Activated CD4-positive, CD25-positive, alpha-beta regulatory T cell treated with anti-CD3 and anti-CD28 coated beads, Interleukin-2, amount 50 U/mL, for 16 hours (primary cell): Measurements from ENCODE around the gene CCDC197.
A peak's percentile ranks its signal among the peaks of the same experiment; 100 is the strongest.

Experiments used
- DNase-seq: peaks from one replicate; pipeline ENCODE4 v3.0.0-alpha.2; 2020; ENCODE audit warnings: low read depth, low spot score

Gene CCDC197

DNA sequence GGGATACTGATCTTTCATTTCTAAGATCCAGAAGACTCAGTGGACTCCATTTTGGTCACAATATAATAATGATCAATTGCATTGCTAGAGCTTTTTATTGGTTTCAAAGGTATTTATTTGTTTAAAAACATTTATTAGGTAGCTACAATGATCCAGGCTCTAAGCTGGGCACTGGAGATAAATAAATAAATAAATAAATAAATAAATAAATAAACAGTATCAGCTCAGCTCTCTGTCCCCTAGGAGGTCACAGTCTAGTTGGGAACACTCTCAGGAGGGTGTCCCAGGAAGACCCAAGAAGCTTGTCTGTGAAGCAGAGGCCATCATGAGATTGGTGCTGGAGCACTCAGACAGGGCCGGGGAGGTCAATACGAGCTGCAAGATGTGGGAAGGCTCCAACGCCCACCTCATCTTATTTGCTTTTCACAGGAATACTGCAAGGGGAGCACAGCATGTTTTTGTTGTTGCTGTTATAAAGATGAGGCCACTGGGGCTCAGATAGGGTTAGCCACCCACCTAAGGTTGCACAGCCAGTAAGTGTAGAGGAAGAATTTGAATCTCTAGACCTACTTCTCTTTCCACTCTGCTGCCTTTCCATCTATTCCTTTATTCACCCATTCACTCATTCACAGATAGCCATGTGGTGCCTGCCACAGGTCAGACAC is 36.2 kb upstream of the CCDC197 start:
- no peak for DNase-seq

- DNase-seq: no peak
Measured at GRCh38 chr14:93961620-93962019, 35.5 kb upstream of the CCDC197 start.

DNA sequence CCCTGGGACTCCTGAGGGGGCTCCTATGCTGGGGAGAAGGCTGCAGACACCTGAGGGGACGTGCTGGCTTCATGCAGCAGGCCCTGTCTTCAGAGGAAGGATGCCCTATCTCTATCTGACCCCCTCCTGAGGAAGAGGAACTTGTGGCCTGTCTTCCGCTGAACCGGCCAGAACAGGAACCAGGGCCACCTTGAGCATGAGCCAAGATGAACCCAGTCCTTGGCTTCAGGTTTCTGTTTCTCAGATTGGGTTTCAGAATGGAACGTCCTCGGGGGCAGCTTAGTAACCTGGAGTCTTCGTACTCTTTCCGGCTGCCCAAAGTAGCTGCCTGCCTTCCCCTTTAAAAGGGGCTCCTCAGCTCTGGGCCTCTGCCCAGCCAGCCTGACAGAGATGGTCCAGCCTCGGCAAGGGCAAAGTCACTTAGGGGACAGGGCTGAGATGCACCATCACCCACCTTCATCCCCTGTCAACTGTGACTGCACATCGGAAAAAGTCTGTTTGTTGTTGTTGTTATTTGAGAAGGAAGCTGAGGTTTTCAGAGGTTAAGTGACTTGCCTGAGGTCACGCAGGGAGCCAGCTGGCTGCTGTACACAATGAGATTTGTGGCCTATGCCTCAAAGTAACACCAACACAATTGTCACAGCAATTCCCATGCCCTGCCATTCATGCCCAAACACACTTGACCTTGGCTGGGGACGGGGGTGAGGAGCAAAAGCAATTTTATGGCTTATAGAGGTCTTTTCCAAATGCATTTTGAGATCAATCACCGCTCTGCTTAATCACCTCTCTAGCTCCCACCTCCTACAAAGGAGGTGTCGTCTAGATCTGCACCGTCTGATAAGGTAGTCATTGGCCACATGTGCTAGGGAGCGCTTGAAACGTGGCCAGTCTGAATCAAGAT is 34.1 kb upstream of the CCDC197 start:
- DNase-seq: no peak

DNA sequence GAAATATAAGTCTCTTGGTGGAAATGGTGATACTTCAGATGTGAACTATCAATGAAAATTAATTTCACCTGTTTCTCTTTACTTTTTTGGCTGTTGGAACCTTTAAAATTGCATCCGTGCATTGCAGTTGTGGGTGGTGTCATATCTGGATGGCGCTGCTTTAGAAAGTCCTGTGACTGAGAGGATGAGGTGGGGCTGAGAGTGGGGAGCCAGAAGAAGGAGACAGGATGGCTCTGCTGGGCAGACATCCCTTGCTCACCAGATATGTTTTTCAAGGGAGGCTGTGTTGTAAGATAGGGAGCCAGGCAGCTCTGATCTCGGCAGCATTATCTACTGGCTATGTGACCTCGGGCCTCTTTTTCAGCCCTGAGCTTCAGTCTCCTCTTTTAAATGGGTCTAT is 33.4 kb upstream of the CCDC197 start:
- no peak for DNase-seq

GRCh38 chr14:93964281-93964680 is 32.8 kb upstream of the CCDC197 start:
- no peak for DNase-seq

DNA sequence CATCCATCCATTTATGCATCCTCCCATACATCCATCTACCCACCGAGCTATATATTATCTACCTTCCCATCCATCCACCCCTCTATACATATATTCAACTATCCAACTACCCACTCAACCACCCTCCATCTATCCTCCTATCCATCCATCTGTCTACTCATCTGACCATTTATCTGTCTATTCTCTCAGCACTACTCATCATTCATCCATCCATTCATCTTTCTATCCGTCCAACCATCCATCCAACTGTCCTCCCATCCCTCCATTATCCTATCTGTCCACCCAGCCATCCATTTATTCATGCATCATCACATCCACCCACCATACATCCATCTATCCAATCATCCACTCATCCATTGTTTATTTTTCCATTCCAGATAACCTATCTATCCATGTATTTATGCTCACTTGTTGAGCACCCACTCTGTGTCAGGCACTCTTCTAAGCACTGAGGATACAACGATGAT is 32.2 kb upstream of the CCDC197 start:
- DNase-seq: no peak

DNA sequence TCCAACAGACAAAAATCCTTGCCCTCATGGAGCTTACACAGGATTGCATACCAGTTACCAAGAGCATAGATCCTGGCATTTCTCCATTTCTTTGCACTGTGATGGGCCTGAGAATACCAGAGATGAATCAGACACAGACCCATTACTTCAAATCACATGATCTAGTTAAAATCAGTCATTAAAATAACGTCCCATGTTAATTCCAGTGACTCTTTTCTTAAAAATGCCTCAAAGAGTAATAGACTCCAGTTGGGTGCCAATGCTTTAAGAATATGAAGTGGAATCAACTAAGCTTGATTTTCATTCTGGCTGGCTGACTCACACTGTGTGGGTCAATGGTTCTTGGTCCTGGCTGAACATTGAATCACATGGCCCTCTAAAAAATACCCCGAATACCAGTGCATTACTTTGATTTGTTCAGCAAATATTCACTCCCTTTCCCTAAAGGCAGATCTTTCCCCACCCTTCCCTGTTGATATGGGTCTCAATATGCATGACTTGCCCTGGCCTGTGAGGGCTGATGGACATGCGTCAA is 31.7 kb upstream of the CCDC197 start:
- DNase-seq: no peak

DNA sequence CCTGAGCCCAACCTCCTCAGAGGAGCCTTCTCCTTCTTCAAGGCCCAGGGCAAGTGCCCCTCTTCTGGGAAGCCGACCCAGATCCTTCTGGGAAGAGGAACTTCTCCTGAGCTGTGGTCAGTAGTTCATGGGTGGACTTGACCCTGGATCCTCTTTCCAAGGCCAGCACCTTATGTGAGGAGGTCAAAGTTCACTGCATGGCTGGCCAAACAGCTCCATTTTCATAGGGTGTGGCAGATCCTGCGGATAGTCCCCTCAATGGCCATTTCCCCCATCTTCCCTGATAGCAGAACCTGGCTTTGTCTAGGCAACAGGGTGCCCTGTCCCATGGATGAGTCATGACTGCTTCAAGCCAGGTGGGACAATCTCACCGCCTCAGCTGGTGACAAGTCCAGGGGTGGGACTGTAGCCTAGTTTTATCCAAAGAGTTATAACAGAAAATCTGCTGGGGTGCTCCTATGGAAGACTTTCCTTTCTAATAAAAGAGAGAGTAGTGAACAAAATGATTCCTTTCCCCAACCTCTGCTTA is 31.1 kb upstream of the CCDC197 start:
- no peak for DNase-seq

DNA sequence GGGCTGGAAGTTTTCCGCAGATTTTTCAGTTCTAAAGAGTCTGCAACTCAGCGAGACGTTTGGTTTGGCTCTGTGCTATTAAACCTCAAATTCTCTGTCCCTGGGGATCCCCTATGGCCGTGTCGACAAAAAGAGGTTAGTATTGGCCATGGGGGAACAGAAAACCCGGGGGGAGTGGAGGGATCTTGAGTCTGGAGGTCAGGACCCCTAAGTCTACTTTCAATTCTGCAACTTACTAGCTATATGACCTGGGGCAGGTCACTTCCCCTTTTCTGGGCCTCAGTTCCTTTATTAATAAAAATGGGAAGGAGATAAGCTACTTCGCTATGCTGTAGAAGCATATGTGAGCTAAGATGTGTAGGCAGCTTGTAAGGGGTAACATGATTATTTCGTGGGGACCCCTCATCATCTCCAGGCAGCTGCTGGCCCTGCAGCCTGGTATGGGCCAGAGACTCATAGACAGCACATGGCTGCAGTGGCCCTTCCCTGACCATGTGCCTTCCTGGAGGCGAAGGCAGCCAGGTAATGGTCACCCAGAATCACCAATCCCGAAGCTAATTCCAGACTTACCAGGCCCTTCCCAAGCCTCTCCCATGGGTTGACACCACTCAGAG is 29.4 kb upstream of the CCDC197 start:
- no peak for DNase-seq

DNA sequence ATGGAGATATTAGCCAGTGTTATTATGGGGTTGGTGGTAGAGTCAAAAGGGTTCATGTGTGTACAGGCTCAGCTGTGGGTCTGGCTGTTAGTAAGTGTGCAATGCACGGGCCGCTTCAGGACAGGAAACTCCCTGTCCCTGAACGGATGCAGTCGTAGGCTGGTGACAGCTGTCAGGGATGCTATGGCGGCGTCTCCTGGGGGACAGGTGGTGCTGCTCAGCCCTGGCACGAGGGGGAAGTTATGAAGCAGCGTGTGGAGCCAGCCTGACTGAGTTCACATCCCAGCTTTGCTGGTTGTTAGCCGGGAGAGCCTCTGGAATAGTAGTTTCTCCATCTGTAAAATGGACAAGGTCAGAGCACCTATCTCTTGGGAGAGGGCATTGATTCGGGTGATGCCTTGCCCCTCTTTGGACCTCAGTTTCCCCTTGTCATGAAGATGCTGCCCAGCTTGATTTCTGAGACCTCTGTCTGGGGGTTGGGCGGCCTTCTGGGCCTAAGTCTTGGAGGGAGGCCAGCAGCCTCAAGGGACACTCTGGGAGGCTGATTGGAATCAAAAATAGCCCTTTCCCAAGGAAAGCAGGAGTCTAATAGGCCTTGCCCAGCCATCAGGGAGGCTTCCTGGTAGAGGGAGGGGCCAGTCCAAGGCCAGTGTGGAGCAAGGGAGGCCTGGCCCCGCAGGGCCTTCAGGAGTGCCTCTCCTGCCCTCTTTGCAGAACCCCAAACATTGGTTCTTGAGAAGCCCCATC is 27.8 kb upstream of the CCDC197 start:
- DNase-seq: no peak

DNA sequence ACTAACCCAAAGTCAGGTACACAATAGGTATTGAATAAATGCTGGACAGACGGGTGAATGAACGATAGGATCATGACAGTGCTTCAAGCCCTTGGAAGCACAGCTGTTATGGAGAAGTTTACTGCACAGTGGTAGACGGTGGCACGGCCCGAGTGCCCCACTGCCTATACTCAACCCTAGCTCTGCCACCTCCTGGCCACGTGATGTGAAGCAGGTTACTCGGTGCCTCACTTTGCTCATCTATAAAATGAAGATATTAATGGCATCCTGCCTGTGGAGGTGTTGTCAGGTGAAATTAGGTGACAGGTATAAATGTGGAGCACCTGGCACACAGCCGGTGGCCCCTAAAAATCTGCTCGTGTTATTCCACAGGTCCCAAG is 26.5 kb upstream of the CCDC197 start:
- DNase-seq: peak; percentile 51

GRCh38 chr14:93970965-93971634 is 26.0 kb upstream of the CCDC197 start:
- no peak for DNase-seq

GRCh38 chr14:93971635-93972027 is 25.5 kb upstream of the CCDC197 start:
- no peak for DNase-seq

DNA sequence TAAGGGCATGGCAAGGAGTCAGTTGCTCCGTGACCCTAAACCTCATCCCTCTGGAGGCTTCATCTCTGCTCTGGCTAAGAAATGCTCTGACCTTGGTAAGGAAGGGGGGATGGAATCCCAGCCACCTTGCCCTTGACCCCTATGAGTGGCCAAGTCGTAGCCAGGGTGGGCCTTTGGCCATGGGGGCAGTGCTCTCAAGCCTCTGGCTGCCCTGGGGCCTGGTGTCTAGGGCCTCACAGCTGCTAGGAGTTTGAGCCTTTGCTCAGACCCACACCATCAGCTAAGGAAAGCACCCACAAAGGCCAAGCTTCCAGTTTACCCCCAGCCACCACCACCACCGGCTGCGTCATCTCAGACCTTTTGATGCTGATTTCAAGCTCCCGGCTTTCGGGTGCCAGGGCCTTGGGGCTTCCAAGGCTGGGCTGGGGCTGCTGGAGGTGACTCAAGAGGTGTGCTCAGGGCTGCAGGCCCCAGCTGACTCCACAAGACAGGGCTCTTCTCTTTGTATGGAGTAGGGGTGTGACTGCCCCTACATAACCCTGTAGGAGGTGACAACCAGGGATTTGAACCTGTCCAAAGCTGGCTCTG is 24.4 kb upstream of the CCDC197 start:
- DNase-seq: no peak

- no peak for DNase-seq
Measured at GRCh38 chr14:93973607-93974006, 23.5 kb upstream of the CCDC197 start.

DNA sequence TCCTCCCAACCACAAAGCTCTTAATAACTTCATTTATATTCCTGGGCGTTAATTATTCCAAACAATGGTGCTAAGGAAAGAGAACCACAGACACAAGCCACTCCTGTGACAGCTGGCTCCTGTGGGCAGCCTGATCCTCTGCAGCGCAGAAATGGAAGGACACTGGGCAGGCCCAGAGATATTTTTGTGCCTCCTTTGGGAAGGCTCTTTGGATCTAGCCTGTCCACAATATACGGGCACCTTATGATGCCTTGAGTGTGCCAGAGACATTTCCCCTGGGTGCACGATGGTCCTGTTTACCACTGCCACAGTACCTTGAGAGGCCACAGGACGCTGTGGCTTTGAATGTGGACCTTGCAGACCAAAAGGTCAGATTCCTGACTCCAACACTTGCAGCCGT is 22.8 kb upstream of the CCDC197 start:
- no peak for DNase-seq

GRCh38 chr14:93974833-93975232 is 22.3 kb upstream of the CCDC197 start:
- DNase-seq: no peak

DNA sequence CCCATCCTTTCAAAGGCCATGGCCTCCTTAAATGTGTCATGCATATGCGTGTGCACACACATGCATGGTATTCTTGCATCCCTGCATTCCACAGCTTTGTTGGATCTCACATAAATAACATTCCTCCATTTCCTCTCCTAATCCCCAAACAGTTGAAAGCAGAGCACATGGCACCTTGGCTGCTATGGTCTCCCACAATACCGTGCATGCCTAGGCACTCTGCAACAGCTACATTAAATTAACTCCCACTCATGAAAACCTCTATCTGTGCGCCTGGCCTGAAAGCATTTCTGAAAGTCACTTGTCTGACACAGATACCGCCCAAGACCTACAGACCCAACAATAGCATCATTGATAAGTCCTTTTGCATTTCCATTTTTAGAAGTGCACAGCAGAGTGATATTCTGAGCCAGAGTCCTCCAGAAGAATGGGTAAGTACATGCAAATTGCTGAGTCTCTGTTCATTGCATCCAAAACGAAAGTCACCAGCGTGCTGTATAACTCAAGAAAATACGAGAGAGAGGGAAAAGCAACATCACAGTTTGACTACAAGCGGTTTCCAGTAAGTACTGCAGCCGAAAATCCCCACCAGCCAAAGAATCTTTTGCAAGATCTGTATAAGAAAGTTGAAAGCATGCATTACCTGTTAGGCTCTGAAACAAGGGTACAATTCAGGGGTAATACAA is 21.2 kb upstream of the CCDC197 start:
- no peak for DNase-seq

GRCh38 chr14:93976477-93977057 is 20.5 kb upstream of the CCDC197 start, which contains the start of gene ASB2:
Gene ASB2, minus strand, starts transcription at chr14:93976570. Its CDS starts 12,031 bp downstream, at chr14:93964539.
- no peak for DNase-seq
